Gastrocnemius medialis (tissue), 4 donors: Measurements from ENCODE around the gene PNCK.

Source experiments
- CTCF ChIP-seq, 5 experiments: fragments of 450-650 bp in 3 of 5; fragments of 200-600 bp in 2 of 5; sonication (generic) in 2 of 5; IDR thresholded peaks in 4 of 5; conservative IDR thresholded peaks in 1 of 5; 1 replicate in 4 of 5; 2 replicates in 1 of 5; pipeline ENCODE4 v1.5.1; 2016 to 2019; ENCODE audit warnings: antibody characterized with exemption in 5 of 5, mild to moderate bottlenecking in 3 of 5, moderate library complexity in 3 of 5
- POLR2A ChIP-seq, 2 donors: fragments of 450-650 bp; IDR thresholded peaks; one replicate each; pipeline ENCODE4 v1.6.1; 2017; ENCODE audit warnings: antibody characterized with exemption in 2 of 2, mild to moderate bottlenecking in 2 of 2, moderate library complexity in 2 of 2

- TF ChIP-seq CTCF (IDR thresholded peaks at IDR 0.05 in 4 of 5, conservative IDR thresholded peaks at IDR 0.05 in 1 of 5), result no peak
- TF ChIP-seq POLR2A (IDR thresholded peaks at IDR 0.05), result no peak
These were observed 19.8 kb upstream of the PNCK start for GRCh38 chrX:153693216-153694086.
